ENCODE results near the gene SRSF7. TPM values are rescaled to one million over a fixed set of nuclear protein-coding genes. Genes with fewer than 3 reads are reported as not detected.

The SRSF7 gene
- total and polyA plus RNA-seq, 9 of the 15 experiments (the other 6 are each of a cell fraction or from before 2014, with no cell fraction given) = 219 to 726 (median 375) TPM

DNA sequence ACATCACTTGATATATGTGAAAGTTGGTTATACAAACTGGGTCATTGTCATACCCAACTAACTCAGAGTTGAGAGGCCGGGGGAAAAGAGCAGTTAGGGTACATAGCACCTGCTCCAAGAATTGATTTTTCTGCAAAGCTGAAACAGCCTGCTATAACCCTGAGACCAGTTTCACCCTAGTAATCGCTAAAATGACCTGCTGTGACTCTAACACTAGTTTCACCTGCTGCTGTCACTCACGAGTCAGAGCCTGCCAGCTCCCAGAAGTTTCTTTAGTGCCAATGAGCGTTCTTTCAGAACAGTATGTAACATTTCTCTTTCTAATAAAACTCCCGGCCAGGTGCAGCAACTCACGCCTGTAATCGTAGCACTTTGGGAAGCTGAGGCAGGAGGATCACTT, 28.0 kb downstream of the SRSF7 start:
- H3K9ac ChIP-seq (ENCODE audit: insufficient read depth in 1 of 2, low read depth in 2 of 2, low read length in 2 of 2) = no peak overlapping the region
- H3K36me3 ChIP-seq (ENCODE audit: control insufficient read depth, insufficient read depth, low read length) = no peaks in the 10 kb centered on the region; the same call in 2 of the 3 replicates
- WGBS (ENCODE audit: insufficient coverage, low coverage, missing lambda C conversion rate) = 75% methylated on average over 7 of the region's 7 CpGs
- no peak for TF ChIP-seq ZNF324 (CRISPR knock-in tag; IDR thresholded peaks at IDR 0.05)
- TF ChIP-seq MECOM (CRISPR knock-in tag; IDR thresholded peaks at IDR 0.05) = no peak
- no peak for TF ChIP-seq TCFL5 (CRISPR knock-in tag; conservative IDR thresholded peaks at IDR 0.05)
- TF ChIP-seq ZNF551 (CRISPR knock-in tag; IDR thresholded peaks at IDR 0.05) = no peak
- TF ChIP-seq FOXK1 (CRISPR knock-in tag; IDR thresholded peaks at IDR 0.05; ENCODE audit: borderline replicate concordance) = no peak
- TF ChIP-seq STAG1 (CRISPR knock-in tag; IDR thresholded peaks at IDR 0.05; ENCODE audit: borderline replicate concordance) = no peak
- no peak for TF ChIP-seq BCOR (IDR thresholded peaks at IDR 0.05)
- TF ChIP-seq, protein P1, sequence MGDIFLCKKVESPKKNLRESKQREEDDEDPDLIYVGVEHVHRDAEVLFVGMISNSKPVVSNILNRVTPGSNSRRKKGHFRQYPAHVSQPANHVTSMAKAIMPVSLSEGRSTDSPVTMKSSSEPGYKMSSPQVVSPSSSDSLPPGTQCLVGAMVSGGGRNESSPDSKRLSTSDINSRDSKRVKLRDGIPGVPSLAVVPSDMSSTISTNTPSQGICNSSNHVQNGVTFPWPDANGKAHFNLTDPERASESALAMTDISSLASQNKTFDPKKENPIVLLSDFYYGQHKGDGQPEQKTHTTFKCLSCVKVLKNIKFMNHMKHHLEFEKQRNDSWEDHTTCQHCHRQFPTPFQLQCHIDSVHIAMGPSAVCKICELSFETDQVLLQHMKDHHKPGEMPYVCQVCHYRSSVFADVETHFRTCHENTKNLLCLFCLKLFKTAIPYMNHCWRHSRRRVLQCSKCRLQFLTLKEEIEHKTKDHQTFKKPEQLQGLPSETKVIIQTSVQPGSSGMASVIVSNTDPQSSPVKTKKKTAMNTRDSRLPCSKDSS (IDR thresholded peaks at IDR 0.05; ENCODE audit: low read depth, partially characterized antibody) = no peak
- no peak for TF ChIP-seq IRF2 (CRISPR knock-in tag; IDR thresholded peaks at IDR 0.05)
- TF ChIP-seq, protein P2, sequence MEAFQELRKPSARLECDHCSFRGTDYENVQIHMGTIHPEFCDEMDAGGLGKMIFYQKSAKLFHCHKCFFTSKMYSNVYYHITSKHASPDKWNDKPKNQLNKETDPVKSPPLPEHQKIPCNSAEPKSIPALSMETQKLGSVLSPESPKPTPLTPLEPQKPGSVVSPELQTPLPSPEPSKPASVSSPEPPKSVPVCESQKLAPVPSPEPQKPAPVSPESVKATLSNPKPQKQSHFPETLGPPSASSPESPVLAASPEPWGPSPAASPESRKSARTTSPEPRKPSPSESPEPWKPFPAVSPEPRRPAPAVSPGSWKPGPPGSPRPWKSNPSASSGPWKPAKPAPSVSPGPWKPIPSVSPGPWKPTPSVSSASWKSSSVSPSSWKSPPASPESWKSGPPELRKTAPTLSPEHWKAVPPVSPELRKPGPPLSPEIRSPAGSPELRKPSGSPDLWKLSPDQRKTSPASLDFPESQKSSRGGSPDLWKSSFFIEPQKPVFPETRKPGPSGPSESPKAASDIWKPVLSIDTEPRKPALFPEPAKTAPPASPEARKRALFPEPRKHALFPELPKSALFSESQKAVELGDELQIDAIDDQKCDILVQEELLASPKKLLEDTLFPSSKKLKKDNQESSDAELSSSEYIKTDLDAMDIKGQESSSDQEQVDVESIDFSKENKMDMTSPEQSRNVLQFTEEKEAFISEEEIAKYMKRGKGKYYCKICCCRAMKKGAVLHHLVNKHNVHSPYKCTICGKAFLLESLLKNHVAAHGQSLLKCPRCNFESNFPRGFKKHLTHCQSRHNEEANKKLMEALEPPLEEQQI (IDR thresholded peaks at IDR 0.05) = no peak
- TF ChIP-seq CC2D1A (IDR thresholded peaks at IDR 0.05) = no peak
- DNase-seq (ENCODE audit: extremely low read depth in 1 of 4, low spot score in 3 of 4) (no peak), FAIRE-seq (no peak), ATAC-seq (no peak)
- no peaks in the 10 kb centered on the region for H3K27me3 ChIP-seq (ENCODE audit: control insufficient read depth in 2 of 2, insufficient read depth in 2 of 2, low read length in 2 of 2)
- intact Hi-C loops (cut with micrococcal nuclease) (loop anchor here (2.0 kb wide), 1 partner anchor 142 kb away; no protein-coding TSS in a partner anchor), in situ Hi-C loops (cut with MboI) (no loop called here)
- no peaks in the 10 kb centered on the region for H4K20me1 ChIP-seq (replicated peaks; ENCODE audit: control insufficient read depth, insufficient read depth, low read length)
- H2AFZ ChIP-seq (ENCODE audit: low read depth, low read length) = no peak overlapping the region
- ChIA-PET POLR2A (interaction anchor here (1.6 kb wide), 1 partner anchor 146 kb away, joined by 4 read pairs; no protein-coding TSS in a partner anchor), CTCF (ENCODE audit: low intra/inter-chr PET ratio) (interaction anchor here (0.7 kb wide), 1 partner anchor 142 kb away, joined by 5 read pairs; no protein-coding TSS in a partner anchor)
- peaks cover 0 to 2% of the 10 kb centered on the region in 2 experiments; a peak in 3 of 5 replicates for H3K4me1 ChIP-seq (replicated peaks in 1 of 2; ENCODE audit: control insufficient read depth in 2 of 2, insufficient read depth in 2 of 2, low read length in 2 of 2)
- no peak overlapping the region for H3K4me2 ChIP-seq (ENCODE audit: insufficient read depth, low read length)
- H3K9me3 ChIP-seq (replicated peaks; ENCODE audit: control insufficient read depth, insufficient read depth, low read depth, low read length) = no peaks in the 10 kb centered on the region
- no peak overlapping the region for H3K27ac ChIP-seq (ENCODE audit: extremely low read depth, low read depth, low read length)
- H3K79me2 ChIP-seq (ENCODE audit: control insufficient read depth, insufficient read depth, low read length) = no peaks in the 10 kb centered on the region
- no peaks in the 10 kb centered on the region for H3K9me1 ChIP-seq (ENCODE audit: control insufficient read depth, insufficient read depth, low read length)
- BruUV-seq (replicated peaks) = no TSS peak
- no peak overlapping the region for H3K4me3 ChIP-seq

All from K562 (cell line).